ENCODE measurements around the gene LCE3D. TPM values are rescaled to one million over a fixed set of nuclear protein-coding genes. Genes with fewer than 3 reads are reported as not detected.

The LCE3D gene
- not detected in 2 replicates for total RNA-seq (2011; cell fraction: chromatin; rRNA removed; ENCODE audit: low replicate concordance)
- not detected in 2 replicates for total RNA-seq (2011; cell fraction: nucleolus; rRNA removed)
- not detected in 2 replicates for total RNA-seq (2011; cell fraction: nucleoplasm; rRNA removed)
- total RNA-seq (2014; rRNA removed) = not detected in 2 replicates
- not detected in 2 replicates for total RNA-seq (2014; rRNA removed; fragmentation: Illumina TruSeq; extraction: Trizol)
- not detected in 2 replicates for total RNA-seq (2015; rRNA removed; fragmentation: Illumina TruSeq; extraction: Trizol)
- total RNA-seq (2021) = not detected in 2 replicates
- not detected in 2 replicates for polyA plus RNA-seq (2011; rRNA removed)
- polyA plus RNA-seq (2011; cell fraction: cytosol; rRNA removed) = not detected in 2 replicates
- not detected in 2 replicates for polyA plus RNA-seq (2011; cell fraction: nucleus; rRNA removed)
- polyA plus RNA-seq (2012) = not detected in 2 replicates
- not detected in 2 replicates for polyA plus RNA-seq (2014; fragmentation: Illumina TruSeq; extraction: Trizol)
- not detected for polyA plus RNA-seq (2014; fragmentation: Nextera tagmentation; extraction: Ambion mirVana)
- not detected in 2 replicates for polyA plus RNA-seq (2014; rRNA removed)
- polyA minus RNA-seq (2011; rRNA and poly(A)+ RNA removed) = not detected in 2 replicates
- polyA minus RNA-seq (2011; cell fraction: cytosol; rRNA and poly(A)+ RNA removed) = not detected in 2 replicates
- not detected in 2 replicates for polyA minus RNA-seq (2011; cell fraction: nucleus; rRNA and poly(A)+ RNA removed)
- not detected for Bru-seq, nascent RNA
- not detected for BruChase-seq, experiment 1, labeled RNA remaining after a 2-hour chase
- BruChase-seq, experiment 2, labeled RNA remaining after a 6-hour chase = not detected
- long read RNA-seq, experiment 1 = 0 reads
- long read RNA-seq, experiment 2 = 0 reads
- long read RNA-seq, experiment 3 = 0 reads

- H3K27me3 ChIP-seq (ENCODE audit: control insufficient read depth in 2 of 2, insufficient read depth in 2 of 2, low read length in 2 of 2) = no peaks in the 10 kb centered on the region
- H3K27ac ChIP-seq (ENCODE audit: extremely low read depth, low read depth, low read length) = no peak within 1 kb of the TSS
- TF ChIP-seq NFIC (IDR thresholded peaks at IDR 0.05) (no peak), E4F1 (CRISPR knock-in tag; IDR thresholded peaks at IDR 0.05; ENCODE audit: borderline replicate concordance) (no peak), HMGN3 (IDR thresholded peaks at IDR 0.05; ENCODE audit: borderline replicate concordance, extremely low read depth, insufficient read length, low read depth, low read length) (no peak), ZNF583 (CRISPR knock-in tag; IDR thresholded peaks at IDR 0.05) (no peak), ZBTB12 (CRISPR knock-in tag; IDR thresholded peaks at IDR 0.05) (no peak), THRAP3 (IDR thresholded peaks at IDR 0.05; ENCODE audit: borderline replicate concordance) (no peak), CBX1 (IDR thresholded peaks at IDR 0.05; ENCODE audit: low read depth) (no peak), ZNF57 (CRISPR knock-in tag; IDR thresholded peaks at IDR 0.05) (no peak), ZNF592 (IDR thresholded peaks at IDR 0.05) (no peak), KLF1 (tag; IDR thresholded peaks at IDR 0.05) (no peak), ZBTB7A (IDR thresholded peaks at IDR 0.05; ENCODE audit: borderline replicate concordance, control insufficient read depth, low read depth, low read length) (no peak)
- ATAC-seq = no peak
- H3K4me2 ChIP-seq (ENCODE audit: insufficient read depth, low read length) = no peak within 1 kb of the TSS
- no peaks in the 10 kb centered on the region for H3K9me1 ChIP-seq (ENCODE audit: control insufficient read depth, insufficient read depth, low read length)
- no peak within 1 kb of the TSS for H3K4me3 ChIP-seq
- no peak for FAIRE-seq
- ChIA-PET POLR2A (no interaction called here), CTCF (ENCODE audit: low intra/inter-chr PET ratio) (no interaction called here)
- H3K79me2 ChIP-seq (ENCODE audit: control insufficient read depth, insufficient read depth, low read length) = no peaks in the 10 kb centered on the region
- H3K4me1 ChIP-seq (replicated peaks in 1 of 2; ENCODE audit: control insufficient read depth in 2 of 2, insufficient read depth in 2 of 2, low read length in 2 of 2) = no peaks in the 10 kb centered on the region
- no peaks in the 10 kb centered on the region for H3K9me3 ChIP-seq (replicated peaks; ENCODE audit: control insufficient read depth, insufficient read depth, low read depth, low read length)
- no peak within 1 kb of the TSS for H2AFZ ChIP-seq (ENCODE audit: low read depth, low read length)
- no peak within 1 kb of the TSS for H3K9ac ChIP-seq (ENCODE audit: insufficient read depth in 1 of 2, low read depth in 2 of 2, low read length in 2 of 2)
- H3K36me3 ChIP-seq (ENCODE audit: control insufficient read depth, insufficient read depth, low read length) = no peaks in the 10 kb centered on the region
- DNase-seq (ENCODE audit: extremely low read depth in 1 of 4, low spot score in 3 of 4) = no peak
- H4K20me1 ChIP-seq (replicated peaks; ENCODE audit: control insufficient read depth, insufficient read depth, low read length) = no peaks in the 10 kb centered on the region
- in situ Hi-C loops (cut with MboI) = no loop called here
- intact Hi-C loops (cut with micrococcal nuclease) = no loop called here
- WGBS (ENCODE audit: insufficient coverage, low coverage, missing lambda C conversion rate) = 0% methylated on average over 4 of the region's 4 CpGs
- no TSS peak for BruUV-seq (replicated peaks)
Observed at GRCh38 chr1:152580433-152580832, at the start of gene LCE3D. LCE3D (minus strand) TSS chr1:152580516; CDS start chr1:152579936, 580 bp downstream.
